OCI-LY1 (cell line): ENCODE measurements around the gene DDX1.

Experiments used
- EZH2 ChIP-seq: fragments of 200-600 bp; sonication (generic), shearing (Covaris generic); IDR thresholded peaks from 2 replicates; pipeline ENCODE4 v1.8.0; 2017; ENCODE audit warnings: borderline replicate concordance, mixed run types, mild to moderate bottlenecking, antibody characterized with exemption, low read length, moderate library complexity, mixed read lengths
- TF ChIP-seq, protein P1 (sequence below): fragments of 200-600 bp; sonication (generic), shearing (Covaris generic); IDR thresholded peaks from 2 replicates; pipeline ENCODE4 v1.5.1; 2017; ENCODE audit warnings: mild to moderate bottlenecking, antibody characterized with exemption, low read length, moderate library complexity, mixed read lengths

DNA sequence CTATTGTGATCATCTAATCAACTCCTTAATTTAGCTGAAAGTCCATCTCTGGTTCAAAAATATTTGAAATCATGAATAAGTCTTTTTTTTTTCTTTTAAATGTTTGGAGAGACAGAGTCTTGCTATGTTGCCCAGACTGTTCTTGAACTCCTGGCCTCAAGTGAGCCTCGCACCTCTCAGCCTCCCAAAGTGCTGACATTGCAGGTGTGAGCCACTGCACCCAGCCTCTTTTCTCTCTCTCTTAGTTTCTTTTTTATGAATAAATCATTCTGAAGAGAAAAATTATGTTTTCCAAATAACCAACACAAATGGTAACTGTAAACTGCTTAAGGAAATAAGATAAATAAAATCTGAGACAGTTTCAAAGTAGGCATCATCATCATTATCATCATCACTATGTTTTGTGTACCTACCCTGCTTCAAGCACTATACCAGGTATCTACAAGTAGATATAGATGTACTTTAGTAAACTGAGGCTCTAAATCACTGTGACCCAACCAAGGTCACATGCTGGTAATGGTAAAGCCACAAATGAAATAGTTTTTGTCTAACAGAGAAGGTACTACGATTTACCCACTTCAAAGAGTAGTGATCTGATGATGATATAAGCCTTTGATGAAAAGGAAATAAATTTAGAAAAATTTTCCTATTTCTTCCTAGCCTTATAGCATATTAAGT lies 25.5 kb upstream of the DDX1 start:
- TF ChIP-seq, protein P1, sequence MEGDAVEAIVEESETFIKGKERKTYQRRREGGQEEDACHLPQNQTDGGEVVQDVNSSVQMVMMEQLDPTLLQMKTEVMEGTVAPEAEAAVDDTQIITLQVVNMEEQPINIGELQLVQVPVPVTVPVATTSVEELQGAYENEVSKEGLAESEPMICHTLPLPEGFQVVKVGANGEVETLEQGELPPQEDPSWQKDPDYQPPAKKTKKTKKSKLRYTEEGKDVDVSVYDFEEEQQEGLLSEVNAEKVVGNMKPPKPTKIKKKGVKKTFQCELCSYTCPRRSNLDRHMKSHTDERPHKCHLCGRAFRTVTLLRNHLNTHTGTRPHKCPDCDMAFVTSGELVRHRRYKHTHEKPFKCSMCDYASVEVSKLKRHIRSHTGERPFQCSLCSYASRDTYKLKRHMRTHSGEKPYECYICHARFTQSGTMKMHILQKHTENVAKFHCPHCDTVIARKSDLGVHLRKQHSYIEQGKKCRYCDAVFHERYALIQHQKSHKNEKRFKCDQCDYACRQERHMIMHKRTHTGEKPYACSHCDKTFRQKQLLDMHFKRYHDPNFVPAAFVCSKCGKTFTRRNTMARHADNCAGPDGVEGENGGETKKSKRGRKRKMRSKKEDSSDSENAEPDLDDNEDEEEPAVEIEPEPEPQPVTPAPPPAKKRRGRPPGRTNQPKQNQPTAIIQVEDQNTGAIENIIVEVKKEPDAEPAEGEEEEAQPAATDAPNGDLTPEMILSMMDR, result no peak
- TF ChIP-seq EZH2, result no peak
